ENCODE measurements around the gene PLCXD3.

- no peak for TF ChIP-seq GLI4 (tag by site-specific recombination; IDR thresholded peaks at IDR 0.05)
- no peak for TF ChIP-seq CTCF (tag by site-specific recombination; IDR thresholded peaks at IDR 0.05)
- no peak for TF ChIP-seq GLIS1 (tag by site-specific recombination; IDR thresholded peaks at IDR 0.05)
These were observed 107.6 kb downstream of the PLCXD3 start for GRCh38 chr5:41402845-41403244.

Measured in HEK293 (cell line).